ENCODE measurements around the gene CCL11. TPM values are rescaled to one million over a fixed set of nuclear protein-coding genes. Genes with fewer than 3 reads are reported as not detected.

CCL11 gene
- total and polyA plus RNA-seq, 2 of the 8 experiments (the other 6 are each of a cell fraction or from before 2014, with no cell fraction given): not detected

- ChIA-PET POLR2A (ENCODE audit: partially characterized antibody) (no interaction called here), CTCF (ENCODE audit: partially characterized antibody) (interaction anchor here (0.9 to 2.0 kb wide), 4 partner anchors 36 to 91 kb away, joined by 3 to 8 read pairs (median 3); no protein-coding TSS in a partner anchor)
- H3K56ac ChIP-seq (replicated peaks; ENCODE audit: insufficient read length, low read depth, low read length): no peak within 1 kb of the TSS
- no peaks in the 10 kb centered on the region for H3K4me1 ChIP-seq (replicated peaks in 1 of 4; ENCODE audit: control insufficient read depth in 3 of 4, insufficient read depth in 4 of 4, low read length in 3 of 4)
- no peak within 1 kb of the TSS for H2BK15ac ChIP-seq (ENCODE audit: low read length)
- no peaks in the 10 kb centered on the region for H3K79me2 ChIP-seq (ENCODE audit: control insufficient read depth in 1 of 2, insufficient read depth in 2 of 2, low read length in 2 of 2)
- H2BK12ac ChIP-seq (ENCODE audit: low read depth, low read length): no peak within 1 kb of the TSS
- H2AK5ac ChIP-seq (ENCODE audit: low read depth, low read length): no peak within 1 kb of the TSS
- no peaks in the 10 kb centered on the region for H4K20me1 ChIP-seq (replicated peaks in 1 of 2; ENCODE audit: control insufficient read depth in 1 of 2, insufficient read depth in 2 of 2, low read length in 2 of 2)
- no peak within 1 kb of the TSS for H3K9ac ChIP-seq (replicated peaks in 1 of 4; ENCODE audit: extremely low read depth in 1 of 4, low read depth in 3 of 4, low read length in 3 of 4)
- 87% methylated on average over 1 of the region's 1 CpG; no CpG with 5 or more reads in 1 of the 2 experiments for WGBS, 2 experiments (ENCODE audit: extremely low coverage in 1 of 2, insufficient coverage in 1 of 2, insufficient read length in 1 of 2, insufficient replicate concordance in 2 of 2, low coverage in 1 of 2, low lambda C conversion rate in 2 of 2, missing lambda C conversion rate in 1 of 2)
- no peaks in the 10 kb centered on the region for H3K79me1 ChIP-seq (ENCODE audit: low read depth, low read length)
- no peak within 1 kb of the TSS for H3K4me2 ChIP-seq (ENCODE audit: insufficient read depth in 1 of 2, low read depth in 2 of 2, low read length in 2 of 2)
- H4K91ac ChIP-seq (replicated peaks; ENCODE audit: insufficient read length, low read length): no peak within 1 kb of the TSS
- H2BK120ac ChIP-seq (replicated peaks; ENCODE audit: low read depth, low read length): no peak within 1 kb of the TSS
- H3K23ac ChIP-seq (ENCODE audit: insufficient read length): no peak within 1 kb of the TSS
- H2BK5ac ChIP-seq (ENCODE audit: low read depth, low read length): no peak within 1 kb of the TSS
- no peaks in the 10 kb centered on the region for H3K9me3 ChIP-seq (ENCODE audit: insufficient read depth in 2 of 2, low read depth in 1 of 2, low read length in 1 of 2)
- FAIRE-seq: no peak
- no peaks in the 10 kb centered on the region; the same call in 1 of the 2 replicates for H3K23me2 ChIP-seq (ENCODE audit: low read depth, low read length)
- no peak within 1 kb of the TSS for H4K5ac ChIP-seq (ENCODE audit: insufficient read length, low read depth, low read length)
- H3K14ac ChIP-seq (ENCODE audit: insufficient read length): no peak within 1 kb of the TSS
- H2AFZ ChIP-seq (ENCODE audit: low read length): no peak within 1 kb of the TSS
- no peaks in the 10 kb centered on the region for H3K36me3 ChIP-seq (ENCODE audit: control insufficient read depth in 2 of 4, insufficient read depth in 4 of 4, low read length in 3 of 4)
- no peak within 1 kb of the TSS for H3K4me3 ChIP-seq (ENCODE audit: extremely low read depth in 1 of 4, insufficient read depth in 2 of 4, low read depth in 3 of 4, low read length in 4 of 4)
- no peak within 1 kb of the TSS for H4K8ac ChIP-seq (ENCODE audit: extremely low read depth, insufficient read depth, low read length)
- no peak for DNase-seq (ENCODE audit: low read depth in 1 of 2, low spot score in 2 of 2)
- H2BK20ac ChIP-seq (ENCODE audit: low read length): no peak within 1 kb of the TSS
- no peak within 1 kb of the TSS for H3K27ac ChIP-seq (ENCODE audit: low read depth, low read length)
- H3K4ac ChIP-seq (replicated peaks; ENCODE audit: insufficient read length, low read depth, low read length): no peak within 1 kb of the TSS
- no peak within 1 kb of the TSS for H3K18ac ChIP-seq (ENCODE audit: extremely low read depth, low read length)
- no peaks in the 10 kb centered on the region for H3K27me3 ChIP-seq (replicated peaks in 1 of 4; ENCODE audit: control insufficient read depth in 3 of 4, extremely low read depth in 1 of 4, insufficient read depth in 3 of 4, low read length in 3 of 4)
- TF ChIP-seq POLR2A (IDR thresholded peaks at IDR 0.05; ENCODE audit: control extremely low read depth in 1 of 2, low read depth in 2 of 2, low read length in 2 of 2) (no peak), CHD2 (IDR thresholded peaks at IDR 0.05; ENCODE audit: low read length) (no peak), SUZ12 (IDR thresholded peaks at IDR 0.05; ENCODE audit: low read length) (no peak), HDAC6 (IDR thresholded peaks at IDR 0.05; ENCODE audit: low read depth, low read length) (no peak), SAP30 (IDR thresholded peaks at IDR 0.05; ENCODE audit: insufficient read depth, insufficient replicate concordance, low read length) (no peak), RXRA (IDR thresholded peaks at IDR 0.05; ENCODE audit: insufficient read depth, low read depth, low read length) (no peak), SIRT6 (IDR thresholded peaks at IDR 0.05; ENCODE audit: low read length) (no peak), RBBP5 (IDR thresholded peaks at IDR 0.05; ENCODE audit: borderline replicate concordance, low read depth, low read length) (no peak), BRCA1 (IDR thresholded peaks at IDR 0.05; ENCODE audit: low read depth, low read length) (no peak), GABPA (IDR thresholded peaks at IDR 0.05; ENCODE audit: borderline replicate concordance, insufficient read depth, low read length) (no peak), SRF (IDR thresholded peaks at IDR 0.05; ENCODE audit: low read depth, low read length) (no peak), CHD1 (IDR thresholded peaks at IDR 0.05; ENCODE audit: low read depth, low read length) (no peak), POLR2AphosphoS5 (IDR thresholded peaks at IDR 0.05; ENCODE audit: low read depth, low read length) (no peak), GTF2F1 (IDR thresholded peaks at IDR 0.05; ENCODE audit: borderline replicate concordance, low read depth, low read length) (no peak)
- TF ChIP-seq, protein P1, sequence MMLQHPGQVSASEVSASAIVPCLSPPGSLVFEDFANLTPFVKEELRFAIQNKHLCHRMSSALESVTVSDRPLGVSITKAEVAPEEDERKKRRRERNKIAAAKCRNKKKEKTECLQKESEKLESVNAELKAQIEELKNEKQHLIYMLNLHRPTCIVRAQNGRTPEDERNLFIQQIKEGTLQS (IDR thresholded peaks at IDR 0.05; ENCODE audit: insufficient read depth, low read depth, low read length): no peak
Observed at GRCh38 chr17:34269969-34270368, 15.6 kb upstream of the CCL11 start, which contains the start of gene CCL7. CCL7 (plus strand) TSS chr17:34270221; CDS start chr17:34270291, 70 bp downstream.
